H1 (cell line): ENCODE measurements around the gene CHCHD6. TPM values are rescaled to one million over a fixed set of nuclear protein-coding genes. Genes with fewer than 3 reads are reported as not detected.

Experiments used
- CTCF ChIA-PET: fragments of 300-600 bp; sonication (Branson Sonifier 250); formaldehyde crosslinking; loops from one replicate; lab custom pipeline; 2021; ENCODE audit not compliant: partially characterized antibody; lab: Charles Lee
- POLR2A ChIA-PET: fragments of 300-600 bp; sonication (Branson Sonifier 250); formaldehyde crosslinking; loops from one replicate; lab custom pipeline; 2021; ENCODE audit warnings: inconsistent platforms; ENCODE audit not compliant: partially characterized antibody; lab: Charles Lee
- DNase-seq, 2 experiments: peaks; one replicate each; pipeline versions ENCODE4 v3.0.0 to v3.0.0-alpha.2; 2010 to 2022; ENCODE audit warnings: low spot score in 2 of 2, low read depth in 1 of 2, mixed read lengths in 1 of 2
- FAIRE-seq: peaks from 2 replicates; lab custom pipeline; 2011; peaks lifted over from hg19 to GRCh38; lab: Jason Lieb, UNC
- H2AFZ ChIP-seq: 2 replicates; pipeline ENCODE4 v1.8.1; 2012; ENCODE audit warnings: low read length, inconsistent platforms
- H2AK5ac ChIP-seq: 2 replicates; pipeline ENCODE4 v1.6.1; 2013; ENCODE audit warnings: low read depth, low read length
- H2BK120ac ChIP-seq: replicated peaks from 2 replicates; pipeline ENCODE3; 2013; ENCODE audit warnings: low read depth, low read length, inconsistent platforms
- H2BK12ac ChIP-seq: 2 replicates; pipeline ENCODE4 v1.6.1; 2013; ENCODE audit warnings: low read depth, low read length
- H2BK15ac ChIP-seq: 2 replicates; pipeline ENCODE4 v1.6.1; 2013; ENCODE audit warnings: low read length
- H2BK20ac ChIP-seq: 2 replicates; pipeline ENCODE4 v1.6.1; 2013; ENCODE audit warnings: low read length
- H2BK5ac ChIP-seq: 2 replicates; pipeline ENCODE4 v1.6.1; 2013; ENCODE audit warnings: low read depth, low read length
- H3K14ac ChIP-seq: 2 replicates; pipeline ENCODE4 v1.6.1; 2013; ENCODE audit warnings: inconsistent platforms; ENCODE audit not compliant: insufficient read length
- H3K18ac ChIP-seq: 2 replicates; pipeline ENCODE4 v1.6.1; 2013; ENCODE audit warnings: low read length; ENCODE audit errors: extremely low read depth
- H3K23ac ChIP-seq: 2 replicates; pipeline ENCODE4 v1.6.1; 2013; ENCODE audit warnings: inconsistent platforms; ENCODE audit not compliant: insufficient read length
- H3K23me2 ChIP-seq: 2 replicates; pipeline ENCODE4 v1.6.1; 2013; ENCODE audit warnings: low read depth, low read length
- H3K27ac ChIP-seq: 2 replicates; pipeline ENCODE4 v1.6.1; 2011; ENCODE audit warnings: low read depth, low read length, inconsistent platforms
- H3K27me3 ChIP-seq, 4 experiments: replicated peaks in 1 of 4; 1 replicate in 1 of 4; 2 replicates in 3 of 4; pipeline versions ENCODE4 v1.6.1 to v1.8.1; 2011 to 2013; ENCODE audit warnings: low read length in 3 of 4, mild to moderate bottlenecking in 3 of 4, inconsistent platforms in 2 of 4, mixed read lengths in 2 of 4, moderate library complexity in 1 of 4; ENCODE audit not compliant: control insufficient read depth in 3 of 4, insufficient read depth in 3 of 4; ENCODE audit errors: extremely low read depth in 1 of 4
- H3K36me3 ChIP-seq, 4 experiments: 2 replicates each; pipeline versions ENCODE4 v1.6.1 to v1.8.1; 2011 to 2013; ENCODE audit warnings: mild to moderate bottlenecking in 4 of 4, low read length in 3 of 4, moderate library complexity in 2 of 4, control low read depth in 1 of 4, inconsistent platforms in 1 of 4; ENCODE audit not compliant: insufficient read depth in 4 of 4, control insufficient read depth in 2 of 4
- H3K4ac ChIP-seq: replicated peaks from 2 replicates; pipeline ENCODE3; 2013; ENCODE audit warnings: low read length, low read depth, mixed read lengths, inconsistent platforms; ENCODE audit not compliant: insufficient read length
- H3K4me1 ChIP-seq, 4 experiments: replicated peaks in 1 of 4; 1 replicate in 1 of 4; 2 replicates in 3 of 4; pipeline versions ENCODE4 v1.6.1 to v1.8.1; 2011 to 2013; ENCODE audit warnings: low read length in 3 of 4, inconsistent platforms in 2 of 4, mixed read lengths in 1 of 4; ENCODE audit not compliant: insufficient read depth in 4 of 4, control insufficient read depth in 3 of 4
- H3K4me2 ChIP-seq, 2 experiments: 2 replicates each; pipeline versions ENCODE4 v1.6.1 to v1.8.1; 2011 to 2013; ENCODE audit warnings: low read depth in 2 of 2, low read length in 2 of 2, control low read depth in 1 of 2, inconsistent platforms in 1 of 2, mild to moderate bottlenecking in 1 of 2; ENCODE audit not compliant: insufficient read depth in 1 of 2
- H3K4me3 ChIP-seq, 4 experiments: fragments of 200-600, 300-600 bp in 1 of 4; sonication (generic), shearing (Covaris generic), sonication (Bioruptor Twin) in 1 of 4; 2 replicates each; pipeline versions ENCODE4 v1.5.1 to v1.8.1; 2011 to 2016; ENCODE audit warnings: low read length in 4 of 4, low read depth in 3 of 4, control low read depth in 2 of 4, inconsistent platforms in 2 of 4, mild to moderate bottlenecking in 2 of 4, mixed read lengths in 1 of 4, moderate library complexity in 1 of 4; ENCODE audit not compliant: insufficient read depth in 2 of 4; ENCODE audit errors: extremely low read depth in 1 of 4
- H3K56ac ChIP-seq: replicated peaks from 2 replicates; pipeline ENCODE3; 2013; ENCODE audit warnings: low read depth, mild to moderate bottlenecking, mixed read lengths, low read length, inconsistent platforms; ENCODE audit not compliant: insufficient read length
- H3K79me1 ChIP-seq: 2 replicates; pipeline ENCODE4 v1.6.1; 2013; ENCODE audit warnings: low read depth, low read length, control low read depth
- H3K79me2 ChIP-seq, 2 experiments: 2 replicates each; pipeline versions ENCODE4 v1.6.1 to v1.8.1; 2012 to 2013; ENCODE audit warnings: low read length in 2 of 2, mild to moderate bottlenecking in 2 of 2, inconsistent platforms in 1 of 2; ENCODE audit not compliant: insufficient read depth in 2 of 2, control insufficient read depth in 1 of 2
- H3K9ac ChIP-seq, 4 experiments: replicated peaks in 1 of 4; 1 replicate in 1 of 4; 2 replicates in 3 of 4; pipeline versions ENCODE4 v1.6.1 to v1.8.1; 2011 to 2013; ENCODE audit warnings: low read depth in 3 of 4, low read length in 3 of 4, control low read depth in 2 of 4, mild to moderate bottlenecking in 2 of 4, moderate library complexity in 2 of 4, inconsistent platforms in 1 of 4; ENCODE audit errors: extremely low read depth in 1 of 4
- H3K9me3 ChIP-seq, 2 experiments: 2 replicates each; pipeline versions ENCODE4 v1.6.1 to v1.8.1; 2012 to 2013; ENCODE audit warnings: mild to moderate bottlenecking in 2 of 2, moderate library complexity in 2 of 2, control low read depth in 1 of 2, inconsistent platforms in 1 of 2, low read depth in 1 of 2, low read length in 1 of 2, mixed read lengths in 1 of 2; ENCODE audit not compliant: insufficient read depth in 2 of 2
- H4K20me1 ChIP-seq, 2 experiments: replicated peaks in 1 of 2; 2 replicates each; pipeline versions ENCODE3 to v1.8.1; 2011 to 2013; ENCODE audit warnings: inconsistent platforms in 2 of 2, low read length in 2 of 2, mild to moderate bottlenecking in 1 of 2; ENCODE audit not compliant: insufficient read depth in 2 of 2, control insufficient read depth in 1 of 2
- H4K5ac ChIP-seq: 2 replicates; pipeline ENCODE4 v1.6.1; 2013; ENCODE audit warnings: low read length, low read depth, mixed read lengths, inconsistent platforms; ENCODE audit not compliant: insufficient read length
- H4K8ac ChIP-seq: 2 replicates; pipeline ENCODE4 v1.8.0; 2013; ENCODE audit warnings: mild to moderate bottlenecking, moderate library complexity, low read length, inconsistent platforms; ENCODE audit not compliant: insufficient read depth; ENCODE audit errors: extremely low read depth
- H4K91ac ChIP-seq: replicated peaks from 2 replicates; pipeline ENCODE3; 2013; ENCODE audit warnings: low read length, mixed read lengths, inconsistent platforms; ENCODE audit not compliant: insufficient read length
- CBX8 ChIP-seq: fragments of 300-800, 300-1000 bp; sonication (generic); IDR thresholded peaks from 2 replicates; pipeline ENCODE4 v1.7.1; 2016; ENCODE audit warnings: low read depth, low read length, borderline replicate concordance
- CHD1 ChIP-seq: IDR thresholded peaks from 2 replicates; pipeline ENCODE4 v1.6.1; 2012; ENCODE audit warnings: low read depth, low read length, improper control_type of control experiment
- KDM4A ChIP-seq: IDR thresholded peaks from one replicate; pipeline ENCODE4 v1.7.1; 2012; ENCODE audit warnings: low read depth, mild to moderate bottlenecking, moderate library complexity, low read length, inconsistent platforms; ENCODE audit not compliant: severe bottlenecking
- MAX ChIP-seq: IDR thresholded peaks from 2 replicates; pipeline ENCODE4 v1.6.1; 2012; ENCODE audit warnings: inconsistent platforms
- NANOG ChIP-seq: IDR thresholded peaks from 2 replicates; pipeline ENCODE4 v1.6.1; 2011; ENCODE audit warnings: low read length, low read depth, mild to moderate bottlenecking, inconsistent platforms; ENCODE audit not compliant: insufficient read depth, poor library complexity, severe bottlenecking
- POLR2A ChIP-seq, 2 experiments: IDR thresholded peaks; 1 replicate in 1 of 2; 2 replicates in 1 of 2; pipeline ENCODE4 v1.6.1; 2011; ENCODE audit warnings: low read depth in 2 of 2, low read length in 2 of 2, mild to moderate bottlenecking in 2 of 2; ENCODE audit errors: control extremely low read depth in 1 of 2
- RAD21 ChIP-seq, 2 experiments: IDR thresholded peaks in 1 of 2; conservative IDR thresholded peaks in 1 of 2; 2 replicates each; pipeline ENCODE4 v1.6.1; 2011; ENCODE audit warnings: low read depth in 2 of 2, low read length in 2 of 2, improper control_type of control experiment in 1 of 2, inconsistent platforms in 1 of 2, mild to moderate bottlenecking in 1 of 2, moderate library complexity in 1 of 2
- RNF2 ChIP-seq: fragments of 200-900, 300-1000 bp; sonication (generic); IDR thresholded peaks from 2 replicates; pipeline ENCODE4 v1.7.1; 2016; ENCODE audit warnings: borderline replicate concordance, low read depth, mild to moderate bottlenecking, antibody characterized with exemption, low read length; ENCODE audit not compliant: poor library complexity, severe bottlenecking; ENCODE audit errors: missing control alignments
- SIX5 ChIP-seq: IDR thresholded peaks from 2 replicates; pipeline ENCODE4 v1.6.1; 2011; ENCODE audit warnings: mild to moderate bottlenecking, low read depth, low read length
- SRF ChIP-seq: IDR thresholded peaks from 2 replicates; pipeline ENCODE4 v1.6.1; 2011; ENCODE audit warnings: mild to moderate bottlenecking, low read depth, low read length, moderate library complexity
- TBP ChIP-seq: IDR thresholded peaks from 2 replicates; pipeline ENCODE4 v1.6.1; 2011; ENCODE audit warnings: low read depth, low read length, improper control_type of control experiment
- TCF12 ChIP-seq: IDR thresholded peaks from 2 replicates; pipeline ENCODE4 v1.6.1; 2011; ENCODE audit warnings: low read depth, mild to moderate bottlenecking, low read length
- WGBS, 2 experiments: shearing (Covaris generic) in 1 of 2; methylation state at CpG; one replicate each; pipeline versions ENCODE4 v1.1.6 to v1.1.7; 2013 to 2015; ENCODE audit warnings: low lambda C conversion rate in 2 of 2, mixed read lengths in 2 of 2, inconsistent platforms in 1 of 2, low coverage in 1 of 2, missing lambda C conversion rate in 1 of 2; ENCODE audit not compliant: insufficient replicate concordance in 2 of 2, insufficient coverage in 1 of 2, insufficient read length in 1 of 2; ENCODE audit errors: extremely low coverage in 1 of 2, missing lambda C conversion rate in 1 of 2; 5-methylcytosine and 5-hydroxymethylcytosine counted together
- polyA plus RNA-seq, 7 experiments: library from polyadenylated mRNA; depleted of rRNA in 3 of 7; stranded (reverse) in 5 of 7; unstranded in 2 of 7; fragments of >200 nt in 5 of 7; fragments of 200-250 nt in 2 of 7; gene quantifications; 1 replicate in 5 of 7; 2 replicates in 1 of 7; 4 replicates in 1 of 7; pipeline versions ENCODE4 v1.2.1 to v1.2.3, GENCODE V29; 2011 to 2013; ENCODE audit warnings: missing spikeins in 2 of 7, mixed read lengths in 2 of 7
- total RNA-seq: library from RNA; stranded (reverse); fragmentation: NEBNext Ultra II Directional; extraction: Animal tissue kit (Norgen Biotek cat#: 25700); gene quantifications from 2 replicates; pipeline ENCODE4 v1.2.1, GENCODE V29; 2021

Gene CHCHD6
- total and polyA plus RNA-seq, 2 of the 8 experiments (the other 6 are each of a cell fraction or from before 2014, with no cell fraction given): 32.4 to 37.6 TPM

GRCh38 chr3:126655887-126656286 lies 48.2 kb upstream of the CHCHD6 start:
- no peak overlapping the region; the same call in 1 of the 2 replicates for H3K27ac ChIP-seq
- FAIRE-seq (no peak), DNase-seq (no peak)
- no peaks in the 10 kb centered on the region for H3K23me2 ChIP-seq
- H3K4me2 ChIP-seq: peak overlapping the region in 1 of 2 experiments; percentile 89; a peak in 1 of 4 replicates
- H3K4ac ChIP-seq: no peak overlapping the region
- ChIA-PET CTCF (interaction anchor here (1.4 kb wide), 1 partner anchor 23 kb away, joined by 3 read pairs; no protein-coding TSS in a partner anchor), POLR2A (no interaction called here)
- no peak overlapping the region for H3K18ac ChIP-seq
- no peak overlapping the region for H4K91ac ChIP-seq
- no peak overlapping the region for H2AFZ ChIP-seq
- H3K36me3 ChIP-seq: no peaks in the 10 kb centered on the region
- H2BK15ac ChIP-seq: 0 out of 2 replicates have a peak overlapping the region, but pooled peaks have one; percentile 53
- H4K8ac ChIP-seq: no peak overlapping the region
- peaks cover 0 to 26% (median 10%) of the 10 kb centered on the region in 4 experiments; a peak in 6 of 7 replicates for H3K27me3 ChIP-seq
- no peak overlapping the region for H3K56ac ChIP-seq
- peaks cover 0 to 2% of the 10 kb centered on the region in 2 experiments; a peak in 1 of 4 replicates for H3K9me3 ChIP-seq
- peak overlapping the region; percentile 33; the same call in 1 of the 2 replicates for H2BK12ac ChIP-seq
- H2BK120ac ChIP-seq: no peak overlapping the region
- H2AK5ac ChIP-seq: no peak overlapping the region
- H3K4me3 ChIP-seq: no peak overlapping the region
- H3K9ac ChIP-seq: no peak overlapping the region
- no peak overlapping the region for H4K5ac ChIP-seq
- H3K14ac ChIP-seq: no peak overlapping the region
- 91% methylated on average over 11 of the region's 11 CpGs; no CpG with 5 or more reads in 1 of the 2 experiments for WGBS, 2 experiments
- no peak overlapping the region for H3K23ac ChIP-seq
- no peaks in the 10 kb centered on the region for H3K79me1 ChIP-seq
- H3K79me2 ChIP-seq: no peaks in the 10 kb centered on the region
- H2BK5ac ChIP-seq: no peak overlapping the region; the same call in 1 of the 2 replicates
- H2BK20ac ChIP-seq: no peak overlapping the region
- peaks cover 0 to 2% (median 0%) of the 10 kb centered on the region in 4 experiments; a peak in 2 of 7 replicates for H3K4me1 ChIP-seq
- H4K20me1 ChIP-seq: no peaks in the 10 kb centered on the region
- TF ChIP-seq MAX (no peak), NANOG (no peak), RAD21 (IDR thresholded peaks at IDR 0.05 in 1 of 2, conservative IDR thresholded peaks at IDR 0.05 in 1 of 2; ENCODE audit: low read depth in 2 of 2, low read length in 2 of 2) (no peak), CBX8 (no peak), TCF12 (no peak), POLR2A (IDR thresholded peaks at IDR 0.05; ENCODE audit: control extremely low read depth in 1 of 2, low read depth in 2 of 2, low read length in 2 of 2) (no peak), CHD1 (no peak), KDM4A (no peak), SRF (no peak), RNF2 (no peak), TBP (no peak), SIX5 (no peak)
